Measurements from ENCODE around the gene PRKAR1A. TPM values are rescaled to one million over a fixed set of nuclear protein-coding genes. Genes with fewer than 3 reads are reported as not detected.
"Not testable (repeated sequence)": the region's sequence is repeated elsewhere in the genome, so short reads cannot be mapped to it uniquely, and the experiment has no call there.

PRKAR1A gene
- total RNA-seq, 1 experiment from 2014 or later, result 174 TPM

DNA sequence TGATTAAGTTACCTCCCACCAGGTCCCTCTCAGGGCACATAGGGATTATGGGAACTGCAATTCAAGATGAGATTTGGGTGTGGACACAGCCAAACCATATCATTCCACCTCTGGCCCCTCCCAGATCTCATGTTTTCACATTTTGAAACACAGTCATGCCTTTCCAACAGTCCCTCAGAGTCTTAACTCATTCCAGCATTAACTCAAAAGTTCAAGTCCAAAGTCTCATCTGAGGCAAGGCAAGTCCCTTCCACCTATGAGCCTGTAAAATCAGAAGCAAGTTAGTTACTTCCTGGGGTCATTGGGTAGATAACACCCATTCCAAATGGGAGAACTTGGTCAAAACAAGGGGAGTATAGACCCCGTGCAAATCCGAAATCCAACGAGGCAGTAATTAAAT is 5.4 kb downstream of the PRKAR1A start:
- ATAC-seq; POLR2A ChIA-PET; H3K4me1 ChIP-seq (ENCODE audit: control insufficient read depth, insufficient read depth, low read length); H3K4me3 ChIP-seq (ENCODE audit: low read depth in 2 of 2, low read length in 2 of 2); BruUV-seq (replicated peaks); H3K27me3 ChIP-seq (ENCODE audit: control insufficient read depth, insufficient read depth, low read length); in situ Hi-C loops (cut with HindIII; ENCODE audit: low pct_unique_long_range_greater_than_20kb, low sequenced_read_pairs); intact Hi-C loops (cut with micrococcal nuclease; ENCODE audit: unreplicated experiment); H3K27ac ChIP-seq (ENCODE audit: low read length); DNase-seq (ENCODE audit: low read depth, low spot score); H3K9me3 ChIP-seq (ENCODE audit: control insufficient read depth, insufficient read depth, low read depth, low read length); CTCF ChIA-PET: not testable (repeated sequence)
- peaks cover 34% of the 10 kb centered on the region for H3K36me3 ChIP-seq (ENCODE audit: control insufficient read depth, insufficient read depth, low read length)

DNA sequence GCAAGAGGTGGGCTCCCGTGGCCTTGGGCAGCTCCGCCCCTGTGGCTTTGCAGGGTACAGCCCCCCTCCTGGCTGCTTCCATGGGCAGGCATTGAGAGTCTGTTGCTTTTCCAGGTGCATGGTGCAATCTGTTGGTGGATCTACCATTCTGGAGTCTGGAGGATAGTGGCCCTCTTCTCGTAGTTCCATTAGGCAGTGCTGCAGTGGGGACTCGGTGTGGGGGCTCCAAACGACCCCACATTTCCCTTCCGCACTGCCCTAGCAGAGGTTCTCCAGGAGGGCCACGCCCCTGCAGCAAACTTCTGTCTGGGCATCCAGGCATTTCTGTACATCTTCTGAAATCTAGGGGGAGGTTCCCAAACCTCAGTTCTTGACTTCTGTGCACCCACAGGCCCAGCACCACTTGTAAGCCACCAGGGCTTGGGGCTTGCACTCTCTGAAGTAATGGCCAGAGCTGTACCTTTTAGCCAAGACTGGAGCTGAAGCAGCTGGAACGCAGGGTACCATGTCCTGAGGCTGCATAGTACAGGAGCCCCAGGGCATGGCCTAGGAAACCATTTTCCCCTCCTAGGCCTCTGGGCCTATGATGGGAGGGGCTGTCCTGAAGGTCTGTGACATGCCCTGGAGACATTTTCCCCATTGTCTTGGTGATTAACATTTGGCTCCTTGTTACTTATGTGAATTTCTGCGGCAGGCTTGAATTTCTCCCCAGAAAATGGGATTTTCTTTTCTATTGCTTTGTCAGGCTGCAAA is 6.0 kb downstream of the PRKAR1A start:
- no peak overlapping the region for H3K27ac ChIP-seq (ENCODE audit: low read length)
- no peaks in the 10 kb centered on the region for H3K9me3 ChIP-seq (ENCODE audit: control insufficient read depth, insufficient read depth, low read depth, low read length)
- DNase-seq (ENCODE audit: low read depth, low spot score) (no peak), ATAC-seq (no peak)
- peaks cover 7% of the 10 kb centered on the region; the same call in 1 of the 2 replicates for H3K4me1 ChIP-seq (ENCODE audit: control insufficient read depth, insufficient read depth, low read length)
- in situ Hi-C loops (cut with HindIII; ENCODE audit: low pct_unique_long_range_greater_than_20kb, low sequenced_read_pairs), result no loop called here
- H3K36me3 ChIP-seq (ENCODE audit: control insufficient read depth, insufficient read depth, low read length), result peaks cover 28% of the 10 kb centered on the region
- POLR2A ChIA-PET, result no interaction called here
- BruUV-seq (replicated peaks), result no TSS peak
- no peak for TF ChIP-seq SIN3A (IDR thresholded peaks at IDR 0.05; ENCODE audit: borderline replicate concordance, insufficient read depth, low read depth, low read length)
- TF ChIP-seq POLR2AphosphoS5 (IDR thresholded peaks at IDR 0.05; ENCODE audit: low read depth, low read length), result no peak
- no peak for TF ChIP-seq TCF7L2 (IDR thresholded peaks at IDR 0.05; ENCODE audit: low read depth, low read length)
- TF ChIP-seq, protein P1, sequence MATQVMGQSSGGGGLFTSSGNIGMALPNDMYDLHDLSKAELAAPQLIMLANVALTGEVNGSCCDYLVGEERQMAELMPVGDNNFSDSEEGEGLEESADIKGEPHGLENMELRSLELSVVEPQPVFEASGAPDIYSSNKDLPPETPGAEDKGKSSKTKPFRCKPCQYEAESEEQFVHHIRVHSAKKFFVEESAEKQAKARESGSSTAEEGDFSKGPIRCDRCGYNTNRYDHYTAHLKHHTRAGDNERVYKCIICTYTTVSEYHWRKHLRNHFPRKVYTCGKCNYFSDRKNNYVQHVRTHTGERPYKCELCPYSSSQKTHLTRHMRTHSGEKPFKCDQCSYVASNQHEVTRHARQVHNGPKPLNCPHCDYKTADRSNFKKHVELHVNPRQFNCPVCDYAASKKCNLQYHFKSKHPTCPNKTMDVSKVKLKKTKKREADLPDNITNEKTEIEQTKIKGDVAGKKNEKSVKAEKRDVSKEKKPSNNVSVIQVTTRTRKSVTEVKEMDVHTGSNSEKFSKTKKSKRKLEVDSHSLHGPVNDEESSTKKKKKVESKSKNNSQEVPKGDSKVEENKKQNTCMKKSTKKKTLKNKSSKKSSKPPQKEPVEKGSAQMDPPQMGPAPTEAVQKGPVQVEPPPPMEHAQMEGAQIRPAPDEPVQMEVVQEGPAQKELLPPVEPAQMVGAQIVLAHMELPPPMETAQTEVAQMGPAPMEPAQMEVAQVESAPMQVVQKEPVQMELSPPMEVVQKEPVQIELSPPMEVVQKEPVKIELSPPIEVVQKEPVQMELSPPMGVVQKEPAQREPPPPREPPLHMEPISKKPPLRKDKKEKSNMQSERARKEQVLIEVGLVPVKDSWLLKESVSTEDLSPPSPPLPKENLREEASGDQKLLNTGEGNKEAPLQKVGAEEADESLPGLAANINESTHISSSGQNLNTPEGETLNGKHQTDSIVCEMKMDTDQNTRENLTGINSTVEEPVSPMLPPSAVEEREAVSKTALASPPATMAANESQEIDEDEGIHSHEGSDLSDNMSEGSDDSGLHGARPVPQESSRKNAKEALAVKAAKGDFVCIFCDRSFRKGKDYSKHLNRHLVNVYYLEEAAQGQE (IDR thresholded peaks at IDR 0.05; ENCODE audit: insufficient read depth in 1 of 2, low read depth in 2 of 2, low read length in 1 of 2), result no peak
- no peak overlapping the region for H3K4me3 ChIP-seq (ENCODE audit: low read depth in 2 of 2, low read length in 2 of 2)
- intact Hi-C loops (cut with micrococcal nuclease; ENCODE audit: unreplicated experiment), result no loop called here
- no peaks in the 10 kb centered on the region for H3K27me3 ChIP-seq (ENCODE audit: control insufficient read depth, insufficient read depth, low read length)
- CTCF ChIA-PET, result no interaction called here

DNA sequence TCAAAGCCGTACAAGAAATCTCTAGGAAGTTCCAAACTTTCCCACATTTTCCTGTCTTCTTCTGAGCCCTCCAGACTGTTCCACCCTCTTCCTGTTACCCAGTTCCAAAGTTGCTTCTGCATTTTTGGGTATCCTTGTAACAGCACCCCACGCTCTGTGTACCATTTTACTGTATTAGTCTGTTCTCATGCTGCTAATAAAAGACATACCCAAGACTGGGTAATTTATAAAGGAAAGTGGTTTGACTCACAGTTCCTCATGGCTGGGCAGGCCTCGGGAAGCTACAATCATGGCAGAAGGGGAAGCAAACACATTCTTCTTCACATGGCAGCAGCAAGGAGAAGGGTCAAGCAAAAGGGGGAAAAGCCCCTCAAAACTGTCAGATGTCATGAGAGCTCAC is 6.8 kb downstream of the PRKAR1A start:
- POLR2A ChIA-PET; H3K4me3 ChIP-seq (ENCODE audit: low read depth in 2 of 2, low read length in 2 of 2); in situ Hi-C loops (cut with HindIII; ENCODE audit: low pct_unique_long_range_greater_than_20kb, low sequenced_read_pairs); H3K27ac ChIP-seq (ENCODE audit: low read length); DNase-seq (ENCODE audit: low read depth, low spot score); CTCF ChIA-PET; ATAC-seq; BruUV-seq (replicated peaks); H3K4me1 ChIP-seq (ENCODE audit: control insufficient read depth, insufficient read depth, low read length); H3K9me3 ChIP-seq (ENCODE audit: control insufficient read depth, insufficient read depth, low read depth, low read length); intact Hi-C loops (cut with micrococcal nuclease; ENCODE audit: unreplicated experiment); H3K27me3 ChIP-seq (ENCODE audit: control insufficient read depth, insufficient read depth, low read length): not testable (repeated sequence)
- peaks cover 34% of the 10 kb centered on the region for H3K36me3 ChIP-seq (ENCODE audit: control insufficient read depth, insufficient read depth, low read length)

DNA sequence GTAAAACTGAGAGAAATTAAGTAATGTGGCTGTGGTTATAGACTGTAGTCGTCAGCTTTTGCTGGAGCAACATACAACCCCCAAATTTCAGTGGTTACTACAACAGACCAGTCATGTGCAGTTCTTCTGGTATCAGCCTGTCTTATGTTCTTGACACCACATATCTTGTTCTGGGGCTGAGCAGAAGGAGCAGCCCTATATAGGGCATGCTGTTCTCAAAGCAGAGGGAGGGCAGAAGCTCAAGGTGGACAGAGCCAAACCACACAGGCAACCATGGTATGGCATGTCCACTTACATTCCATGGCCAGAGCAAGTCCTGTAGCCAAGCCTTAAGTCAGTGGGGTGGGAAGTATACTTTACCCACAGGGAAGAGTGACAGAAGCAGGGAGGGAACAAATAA is 7.7 kb downstream of the PRKAR1A start:
- BruUV-seq (replicated peaks), result no TSS peak
- intact Hi-C loops (cut with micrococcal nuclease; ENCODE audit: unreplicated experiment), result no loop called here
- no peaks in the 10 kb centered on the region for H3K9me3 ChIP-seq (ENCODE audit: control insufficient read depth, insufficient read depth, low read depth, low read length)
- DNase-seq (ENCODE audit: low read depth, low spot score) (no peak), ATAC-seq (no peak)
- no peak overlapping the region for H3K4me3 ChIP-seq (ENCODE audit: low read depth in 2 of 2, low read length in 2 of 2)
- ChIA-PET CTCF (no interaction called here), POLR2A (no interaction called here)
- peaks cover 42% of the 10 kb centered on the region for H3K36me3 ChIP-seq (ENCODE audit: control insufficient read depth, insufficient read depth, low read length)
- in situ Hi-C loops (cut with HindIII; ENCODE audit: low pct_unique_long_range_greater_than_20kb, low sequenced_read_pairs), result no loop called here
- H3K4me1 ChIP-seq (ENCODE audit: control insufficient read depth, insufficient read depth, low read length), result no peaks in the 10 kb centered on the region; the same call in 1 of the 2 replicates
- H3K27me3 ChIP-seq (ENCODE audit: control insufficient read depth, insufficient read depth, low read length), result no peaks in the 10 kb centered on the region
- TF ChIP-seq, protein P1 (IDR thresholded peaks at IDR 0.05; ENCODE audit: insufficient read depth in 1 of 2, low read depth in 2 of 2, low read length in 1 of 2), result no peak
- TF ChIP-seq, protein P2, sequence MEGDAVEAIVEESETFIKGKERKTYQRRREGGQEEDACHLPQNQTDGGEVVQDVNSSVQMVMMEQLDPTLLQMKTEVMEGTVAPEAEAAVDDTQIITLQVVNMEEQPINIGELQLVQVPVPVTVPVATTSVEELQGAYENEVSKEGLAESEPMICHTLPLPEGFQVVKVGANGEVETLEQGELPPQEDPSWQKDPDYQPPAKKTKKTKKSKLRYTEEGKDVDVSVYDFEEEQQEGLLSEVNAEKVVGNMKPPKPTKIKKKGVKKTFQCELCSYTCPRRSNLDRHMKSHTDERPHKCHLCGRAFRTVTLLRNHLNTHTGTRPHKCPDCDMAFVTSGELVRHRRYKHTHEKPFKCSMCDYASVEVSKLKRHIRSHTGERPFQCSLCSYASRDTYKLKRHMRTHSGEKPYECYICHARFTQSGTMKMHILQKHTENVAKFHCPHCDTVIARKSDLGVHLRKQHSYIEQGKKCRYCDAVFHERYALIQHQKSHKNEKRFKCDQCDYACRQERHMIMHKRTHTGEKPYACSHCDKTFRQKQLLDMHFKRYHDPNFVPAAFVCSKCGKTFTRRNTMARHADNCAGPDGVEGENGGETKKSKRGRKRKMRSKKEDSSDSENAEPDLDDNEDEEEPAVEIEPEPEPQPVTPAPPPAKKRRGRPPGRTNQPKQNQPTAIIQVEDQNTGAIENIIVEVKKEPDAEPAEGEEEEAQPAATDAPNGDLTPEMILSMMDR (IDR thresholded peaks at IDR 0.05), result no peak
- TF ChIP-seq POLR2AphosphoS5 (IDR thresholded peaks at IDR 0.05; ENCODE audit: low read depth, low read length), result no peak
- no peak for TF ChIP-seq SIN3A (IDR thresholded peaks at IDR 0.05; ENCODE audit: borderline replicate concordance, insufficient read depth, low read depth, low read length)
- no peak for TF ChIP-seq TCF7L2 (IDR thresholded peaks at IDR 0.05; ENCODE audit: low read depth, low read length)
- H3K27ac ChIP-seq (ENCODE audit: low read length), result no peak overlapping the region
